OCI-LY1 (cell line): ENCODE data around the gene ADAM12.
"Not testable (repeated sequence)": the region's sequence is repeated elsewhere in the genome, so short reads cannot be mapped to it uniquely, and the experiment has no call there.

Experiments
- H2AFZ ChIP-seq: fragments of 200-600 bp; sonication (generic), shearing (Covaris generic); 2 replicates; pipeline ENCODE4 v1.6.0; 2014; ENCODE audit warnings: antibody characterized with exemption, mild to moderate bottlenecking, low read length
- H3F3A ChIP-seq: fragments of 200-600 bp; sonication (generic), shearing (Covaris generic); 2 replicates; pipeline ENCODE4 v1.6.0; 2014; ENCODE audit warnings: mild to moderate bottlenecking, antibody characterized with exemption, low read length, moderate library complexity; ENCODE audit not compliant: insufficient read depth
- H3K27ac ChIP-seq: fragments of 200-600 bp; sonication (generic); 2 replicates; pipeline ENCODE4 v1.5.1; 2014; ENCODE audit warnings: low read length, mixed run types, mild to moderate bottlenecking, low read depth; ENCODE audit not compliant: poor library complexity, severe bottlenecking
- H3K27me3 ChIP-seq: fragments of 200-600 bp; sonication (generic); 2 replicates; pipeline ENCODE4 v1.6.0; 2014; ENCODE audit warnings: antibody characterized with exemption, mild to moderate bottlenecking, low read length, moderate library complexity; ENCODE audit not compliant: insufficient read depth
- H3K36me3 ChIP-seq: fragments of 200-600 bp; sonication (generic); 2 replicates; pipeline ENCODE4 v1.6.1; 2014; ENCODE audit warnings: mild to moderate bottlenecking, antibody characterized with exemption, low read length, moderate library complexity, mixed read lengths; ENCODE audit not compliant: insufficient read depth
- H3K4me1 ChIP-seq: fragments of 200-600 bp; sonication (generic); 2 replicates; pipeline ENCODE4 v1.5.1; 2014; ENCODE audit warnings: mild to moderate bottlenecking, low read length, moderate library complexity; ENCODE audit not compliant: insufficient read depth, severe bottlenecking
- H3K4me2 ChIP-seq: fragments of 200-600 bp; sonication (generic), shearing (Covaris generic); 2 replicates; pipeline ENCODE4 v1.6.1; 2014; ENCODE audit warnings: low read length
- H3K4me3 ChIP-seq: fragments of 200-600 bp; sonication (generic); 2 replicates; pipeline ENCODE4 v1.5.1; 2014; ENCODE audit warnings: low read length, low read depth, mild to moderate bottlenecking, mixed read lengths; ENCODE audit not compliant: poor library complexity, severe bottlenecking
- H3K79me2 ChIP-seq: fragments of 200-600 bp; shearing (Covaris generic); 2 replicates; pipeline ENCODE4 v1.6.1; 2016; ENCODE audit warnings: mixed run types, low read length, mixed read lengths; ENCODE audit not compliant: insufficient read depth
- H3K9ac ChIP-seq: fragments of 200-600 bp; sonication (generic), shearing (Covaris generic); 2 replicates; pipeline ENCODE4 v1.6.1; 2014; ENCODE audit warnings: mild to moderate bottlenecking, low read length, mixed read lengths
- H3K9me2 ChIP-seq: fragments of 200-600 bp; sonication (generic), shearing (Covaris generic); 2 replicates; pipeline ENCODE4 v1.6.1; 2014; ENCODE audit warnings: low read depth, mild to moderate bottlenecking, low read length, mixed read lengths
- H3K9me3 ChIP-seq: fragments of 200-600 bp; shearing (Covaris generic); 2 replicates; pipeline ENCODE4 v1.6.1; 2014; ENCODE audit warnings: low read length, mixed read lengths
- H4K20me1 ChIP-seq: fragments of 200-600 bp; sonication (generic), shearing (Covaris generic); 2 replicates; pipeline ENCODE4 v1.6.0; 2016; ENCODE audit warnings: mild to moderate bottlenecking, low read length; ENCODE audit not compliant: insufficient read depth
- CTCF ChIP-seq: fragments of 200-600 bp; sonication (generic), shearing (Covaris generic); IDR thresholded peaks from 2 replicates; pipeline ENCODE4 v1.5.1; 2017; ENCODE audit warnings: mild to moderate bottlenecking, antibody characterized with exemption, low read length, moderate library complexity, mixed read lengths
- EZH2 ChIP-seq: fragments of 200-600 bp; sonication (generic), shearing (Covaris generic); IDR thresholded peaks from 2 replicates; pipeline ENCODE4 v1.8.0; 2017; ENCODE audit warnings: borderline replicate concordance, mixed run types, mild to moderate bottlenecking, antibody characterized with exemption, low read length, moderate library complexity, mixed read lengths

ADAM12 gene

GRCh38 chr10:126380352-126381076, 7.8 kb downstream of the ADAM12 start:
- Histone ChIP-seq H3K9me3 (no peaks in the 10 kb centered on the region), H3K9me2 (no peaks in the 10 kb centered on the region), H3F3A (no peaks in the 10 kb centered on the region), H3K4me3 (no peak overlapping the region), H3K79me2 (no peaks in the 10 kb centered on the region), H3K4me1 (no peaks in the 10 kb centered on the region), H3K27me3 (no peaks in the 10 kb centered on the region), H2AFZ (no peak overlapping the region), H3K4me2 (no peak overlapping the region), H3K36me3 (no peaks in the 10 kb centered on the region), H4K20me1 (no peaks in the 10 kb centered on the region), H3K27ac (no peak overlapping the region), H3K9ac (no peak overlapping the region)
- TF ChIP-seq EZH2 (no peak), CTCF (no peak)

- not testable (repeated sequence) for H3K4me1 ChIP-seq, H3K27me3 ChIP-seq, H3K9ac ChIP-seq, H2AFZ ChIP-seq, H3K4me3 ChIP-seq, H3K36me3 ChIP-seq, H3K4me2 ChIP-seq, H3K9me3 ChIP-seq, H3K79me2 ChIP-seq, H3K27ac ChIP-seq, H3K9me2 ChIP-seq, H3F3A ChIP-seq, H4K20me1 ChIP-seq
These were observed 9.1 kb downstream of the ADAM12 start for GRCh38 chr10:126379166-126379565.

GRCh38 chr10:126376956-126377355, 11.3 kb downstream of the ADAM12 start:
- Histone ChIP-seq H3K27ac (no peak overlapping the region), H4K20me1 (no peaks in the 10 kb centered on the region), H3K79me2 (no peaks in the 10 kb centered on the region), H3K4me1 (no peaks in the 10 kb centered on the region), H3K9ac (no peak overlapping the region), H3K9me3 (no peaks in the 10 kb centered on the region), H3K4me2 (no peak overlapping the region), H2AFZ (no peak overlapping the region), H3K9me2 (no peaks in the 10 kb centered on the region), H3K36me3 (no peaks in the 10 kb centered on the region), H3K27me3 (no peaks in the 10 kb centered on the region), H3F3A (no peaks in the 10 kb centered on the region), H3K4me3 (no peak overlapping the region)
- TF ChIP-seq EZH2 = no peak
- no peak for TF ChIP-seq CTCF

- H3K4me2 ChIP-seq = no peak overlapping the region
- H3K9me3 ChIP-seq = no peaks in the 10 kb centered on the region
- H3K9ac ChIP-seq = no peak overlapping the region
- H3K4me3 ChIP-seq = no peak overlapping the region
- H3K4me1 ChIP-seq = no peaks in the 10 kb centered on the region
- H3K27me3 ChIP-seq = no peaks in the 10 kb centered on the region
- H3K27ac ChIP-seq = no peak overlapping the region
- no peaks in the 10 kb centered on the region for H3K36me3 ChIP-seq
- H3K9me2 ChIP-seq = no peaks in the 10 kb centered on the region
- no peaks in the 10 kb centered on the region for H4K20me1 ChIP-seq
- no peaks in the 10 kb centered on the region for H3F3A ChIP-seq
- H3K79me2 ChIP-seq = no peaks in the 10 kb centered on the region
- H2AFZ ChIP-seq = no peak overlapping the region
- TF ChIP-seq EZH2 = no peak
- TF ChIP-seq CTCF = no peak
These were observed 12.2 kb downstream of the ADAM12 start for GRCh38 chr10:126375926-126376554.
